IMR-90 (cell line): ENCODE data around the gene OR8D1.

Experiments used
- BHLHE40 ChIP-seq: fragments of 150-350 bp; IDR thresholded peaks from 2 replicates; pipeline ENCODE4 v1.6.1; 2016; ENCODE audit warnings: mild to moderate bottlenecking, low read depth, low read length
- CEBPB ChIP-seq: IDR thresholded peaks from 2 replicates; pipeline ENCODE4 v1.6.1; 2012; ENCODE audit warnings: low read depth, low read length, improper control_type of control experiment
- CHD1 ChIP-seq: IDR thresholded peaks from 2 replicates; pipeline ENCODE4 v1.6.1; 2012; ENCODE audit warnings: low read depth, low read length, improper control_type of control experiment
- CTCF ChIP-seq: conservative IDR thresholded peaks from 2 replicates; pipeline ENCODE4 v1.5.1; 2012; ENCODE audit warnings: mild to moderate bottlenecking, low read depth, low read length, improper control_type of control experiment
- ELK1 ChIP-seq: fragments of 150-350 bp; IDR thresholded peaks from 2 replicates; pipeline ENCODE4 v1.6.1; 2016; ENCODE audit warnings: low read depth, mild to moderate bottlenecking, low read length, moderate library complexity, borderline replicate concordance
- FOS ChIP-seq: fragments of 150-350 bp; IDR thresholded peaks from 2 replicates; pipeline ENCODE4 v1.6.1; 2016; ENCODE audit warnings: low read depth, low read length
- MXI1 ChIP-seq: IDR thresholded peaks from 2 replicates; pipeline ENCODE4 v1.6.1; 2012; ENCODE audit warnings: low read depth, mild to moderate bottlenecking, low read length, moderate library complexity, borderline replicate concordance
- POLR2A ChIP-seq: IDR thresholded peaks from 2 replicates; pipeline ENCODE4 v1.6.1; 2012; ENCODE audit warnings: mild to moderate bottlenecking, low read depth, low read length
- RAD21 ChIP-seq: IDR thresholded peaks from 2 replicates; pipeline ENCODE4 v1.6.1; 2012; ENCODE audit warnings: low read length, improper control_type of control experiment
- RCOR1 ChIP-seq: IDR thresholded peaks from 2 replicates; pipeline ENCODE4 v1.6.1; 2012; ENCODE audit warnings: mild to moderate bottlenecking, low read length, improper control_type of control experiment; ENCODE audit not compliant: insufficient replicate concordance
- RFX5 ChIP-seq: IDR thresholded peaks from 2 replicates; pipeline ENCODE4 v1.8.0; 2012; ENCODE audit warnings: low read depth, mild to moderate bottlenecking, low read length, moderate library complexity
- SMC3 ChIP-seq: fragments of 150-350 bp; IDR thresholded peaks from 2 replicates; pipeline ENCODE4 v1.6.1; 2016; ENCODE audit warnings: low read depth, mild to moderate bottlenecking, antibody characterized with exemption, low read length, moderate library complexity
- USF2 ChIP-seq: fragments of 150-350 bp; IDR thresholded peaks from 2 replicates; pipeline ENCODE4 v1.6.1; 2017; ENCODE audit warnings: mild to moderate bottlenecking, antibody characterized with exemption, low read length, low read depth

- TF ChIP-seq POLR2A (no peak), CTCF (no peak), RFX5 (no peak), ELK1 (no peak), MXI1 (no peak), FOS (no peak), USF2 (no peak), RAD21 (no peak), SMC3 (no peak), CHD1 (no peak), BHLHE40 (no peak), CEBPB (no peak), RCOR1 (no peak)
Observed at GRCh38 chr11:124313849-124314248, at the start of gene OR8D1.
